HepG2 (cell line): ENCODE data around the gene LAMB2. TPM values are rescaled to one million over a fixed set of nuclear protein-coding genes. Genes with fewer than 3 reads are reported as not detected.

Experiments used
- BORCS8-MEF2B ChIP-seq: sonication (generic); formaldehyde crosslinking; IDR thresholded peaks from 2 replicates; pipeline ENCODE4 v1.8.0; 2022; ENCODE audit warnings: mild to moderate bottlenecking, missing genetic modification reagents
- CBFB ChIP-seq: sonication (generic); formaldehyde crosslinking; IDR thresholded peaks from 2 replicates; pipeline ENCODE4 v1.4.0; 2020; ENCODE audit warnings: missing genetic modification reagents
- CENPBD1 ChIP-seq: sonication (generic); formaldehyde crosslinking; IDR thresholded peaks from 2 replicates; pipeline ENCODE4 v1.8.0; 2022; ENCODE audit warnings: missing genetic modification reagents, low read depth, mild to moderate bottlenecking, borderline replicate concordance
- E2F2 ChIP-seq: sonication (generic); formaldehyde crosslinking; IDR thresholded peaks from 2 replicates; pipeline ENCODE4 v1.4.0; 2020; ENCODE audit warnings: missing genetic modification reagents, borderline replicate concordance
- ETV6 ChIP-seq: sonication (generic); formaldehyde crosslinking; conservative IDR thresholded peaks from 2 replicates; pipeline ENCODE4 v1.4.0; 2020; ENCODE audit warnings: missing genetic modification reagents
- IKZF4 ChIP-seq: sonication (generic); formaldehyde crosslinking; IDR thresholded peaks from 2 replicates; pipeline ENCODE4 v1.5.1; 2020; ENCODE audit warnings: borderline replicate concordance, mild to moderate bottlenecking, low read depth, missing genetic modification reagents; ENCODE audit errors: not compliant biosample characterization
- KDM5B ChIP-seq: sonication (generic); formaldehyde crosslinking; IDR thresholded peaks from 2 replicates; pipeline ENCODE4 v1.4.0; 2020; ENCODE audit warnings: missing genetic modification reagents, mild to moderate bottlenecking, borderline replicate concordance
- KLF9 ChIP-seq: IDR thresholded peaks from 2 replicates; pipeline ENCODE4 v1.6.1; 2016; ENCODE audit warnings: low read depth
- MAF1 ChIP-seq: sonication (generic); formaldehyde crosslinking; IDR thresholded peaks from 2 replicates; pipeline ENCODE4 v1.5.0; 2020; ENCODE audit warnings: missing genetic modification reagents, borderline replicate concordance
- MTA1 ChIP-seq: sonication (generic); formaldehyde crosslinking; IDR thresholded peaks from 2 replicates; pipeline ENCODE4 v1.4.0; 2020; ENCODE audit warnings: missing genetic modification reagents, mild to moderate bottlenecking, borderline replicate concordance
- PRDM4 ChIP-seq: sonication (generic); formaldehyde crosslinking; IDR thresholded peaks from 2 replicates; pipeline ENCODE4 v1.9.0; 2021; ENCODE audit warnings: missing genetic modification reagents, borderline replicate concordance
- REST ChIP-seq, 2 experiments: IDR thresholded peaks; 2 replicates each; pipeline ENCODE4 v1.6.1; 2011 to 2012; ENCODE audit warnings: low read length in 2 of 2, borderline replicate concordance in 1 of 2, low read depth in 1 of 2, mild to moderate bottlenecking in 1 of 2, moderate library complexity in 1 of 2
- SAP130 ChIP-seq: IDR thresholded peaks from 2 replicates; pipeline ENCODE4 v1.6.1; 2016; ENCODE audit warnings: low read depth
- SMC3 ChIP-seq: IDR thresholded peaks from 2 replicates; pipeline ENCODE4 v1.6.1; 2011; ENCODE audit warnings: low read length, improper control_type of control experiment
- TFDP1 ChIP-seq: IDR thresholded peaks from 2 replicates; pipeline ENCODE4 v1.6.1; 2016; ENCODE audit warnings: missing compliant biosample characterization, missing genetic modification reagents, borderline replicate concordance
- TGIF2 ChIP-seq: IDR thresholded peaks from 2 replicates; pipeline ENCODE4 v1.6.1; 2016; ENCODE audit warnings: control low read depth, missing compliant biosample characterization
- ZNF205 ChIP-seq: IDR thresholded peaks from 2 replicates; pipeline ENCODE4 v1.6.1; 2018; ENCODE audit warnings: missing biosample characterization, missing genetic modification reagents
- ZNF547 ChIP-seq: sonication (generic); formaldehyde crosslinking; IDR thresholded peaks from 2 replicates; pipeline ENCODE4 v1.5.1; 2020; ENCODE audit warnings: mild to moderate bottlenecking, missing genetic modification reagents
- ZNF713 ChIP-seq: sonication (generic); formaldehyde crosslinking; IDR thresholded peaks from 2 replicates; pipeline ENCODE4 v1.4.0; 2020; ENCODE audit warnings: mild to moderate bottlenecking, missing genetic modification reagents
- ZNF724P ChIP-seq: sonication (generic); formaldehyde crosslinking; IDR thresholded peaks from 2 replicates; pipeline ENCODE4 v1.8.0; 2022; ENCODE audit warnings: missing genetic modification reagents, borderline replicate concordance
- polyA plus RNA-seq, 8 experiments: library from polyadenylated mRNA; depleted of rRNA in 3 of 8; stranded (reverse) in 7 of 8; unstranded in 1 of 8; fragments of >200 nt; fragmentation: Illumina TruSeq in 4 of 8; extraction: Trizol in 4 of 8; gene quantifications; 2 replicates each; pipeline versions ENCODE4 v1.2.1 to v1.2.3, GENCODE V29; 2011 to 2016; ENCODE audit warnings: low read depth in 4 of 8, missing spikeins in 1 of 8, mixed read lengths in 1 of 8; ENCODE audit not compliant: insufficient read depth in 1 of 8
- total RNA-seq, 5 experiments: library from RNA; depleted of rRNA; stranded (reverse); fragments of >200 nt; fragmentation: Illumina TruSeq; extraction: Trizol; gene quantifications; 2 replicates each; pipeline ENCODE4 v1.2.3, GENCODE V29; 2016; ENCODE audit warnings: low read depth in 1 of 5

Gene LAMB2
- total and polyA plus RNA-seq, 2 of the 13 experiments (the other 11 are each of a cell fraction or from before 2014, with no cell fraction given) = 208 to 443 TPM

GRCh38 chr3:49132437-49133225, at the start of gene LAMB2 (continued):
- TF ChIP-seq CENPBD1 = no peak
- peak; percentile 90 for TF ChIP-seq SAP130 (CRISPR knock-in tag)
- peak; percentile 59; the same call in 1 of the 2 replicates for TF ChIP-seq ZNF724P (CRISPR knock-in tag)
- TF ChIP-seq ZNF713 (CRISPR knock-in tag) = no peak
- TF ChIP-seq KLF9 (CRISPR knock-in tag) = no peak
- TF ChIP-seq TFDP1 (CRISPR knock-in tag) = 0 out of 2 replicates have a peak, but pooled peaks have one; percentile 23
- no peak for TF ChIP-seq PRDM4 (CRISPR knock-in tag)
- no peak; the same call in 1 of the 2 replicates for TF ChIP-seq E2F2 (CRISPR knock-in tag)
- no peak for TF ChIP-seq IKZF4 (CRISPR knock-in tag)
- no peak for TF ChIP-seq ETV6
- peak; percentile 65; the same call in 1 of the 2 replicates for TF ChIP-seq KDM5B
- peak; percentile 78 for TF ChIP-seq CBFB (CRISPR knock-in tag)
- no peak; the same call in 1 of the 2 replicates for TF ChIP-seq ZNF547 (CRISPR knock-in tag)
- TF ChIP-seq REST (IDR thresholded peaks at IDR 0.05; ENCODE audit: borderline replicate concordance in 1 of 2, low read depth in 1 of 2, low read length in 2 of 2) = no peak
- TF ChIP-seq BORCS8-MEF2B (CRISPR knock-in tag) = peak; percentile 72
- TF ChIP-seq SMC3 = no peak
- 0 out of 2 replicates have a peak, but pooled peaks have one; percentile 10 for TF ChIP-seq MTA1 (CRISPR knock-in tag)
- TF ChIP-seq TGIF2 (CRISPR knock-in tag) = peak; percentile 57; the same call in 1 of the 2 replicates
- peak; percentile 62; the same call in 1 of the 2 replicates for TF ChIP-seq MAF1 (CRISPR knock-in tag)
- no peak for TF ChIP-seq ZNF205 (CRISPR knock-in tag)
